GM12892 (cell line): ENCODE data around the gene GTF3C1.

Experiments used
- POLR2A ChIP-seq: IDR thresholded peaks from 2 replicates; pipeline ENCODE4 v1.6.1; 2011; ENCODE audit warnings: low read depth, low read length, control low read depth
- POLR2AphosphoS5 ChIP-seq: IDR thresholded peaks from 2 replicates; pipeline ENCODE4 v1.6.1; 2011; ENCODE audit warnings: low read depth, low read length, control low read depth
- TAF1 ChIP-seq: IDR thresholded peaks from 2 replicates; pipeline ENCODE4 v1.6.1; 2011; ENCODE audit warnings: low read depth, mild to moderate bottlenecking, control low read depth, low read length, borderline replicate concordance

- TF ChIP-seq POLR2AphosphoS5 (no peak; the same call in 1 of the 2 replicates), POLR2A (0 out of 2 replicates have a peak, but pooled peaks have one; percentile 3), TAF1 (no peak)
These were observed 105.7 kb downstream of the GTF3C1 start for GRCh38 chr16:27444015-27444414.
